NCI-H2196 (cell line): ENCODE measurements around the gene SMIM28.

Experiments
- DNase-seq: peaks from one replicate; lab custom pipeline; 2025; ENCODE audit not compliant: unreplicated experiment; lab: John Stamatoyannopoulos, UW

Gene SMIM28

GRCh38 chr6:138372711-138373463 lies 4.8 kb upstream of the SMIM28 start:
- DNase-seq = no peak

- no peak for DNase-seq
Measured at GRCh38 chr6:138374230-138374629, 3.5 kb upstream of the SMIM28 start.

GRCh38 chr6:138374815-138375214 lies 2.9 kb upstream of the SMIM28 start:
- DNase-seq = no peak

GRCh38 chr6:138377042-138377441 lies 663 bp upstream of the SMIM28 start:
- DNase-seq = no peak

- DNase-seq = no peak
Measured at GRCh38 chr6:138378463-138378862, 758 bp downstream of the SMIM28 start.

- no peak for DNase-seq
Measured at GRCh38 chr6:138382498-138383265, 5.0 kb downstream of the SMIM28 start.

- no peak for DNase-seq
Measured at GRCh38 chr6:138383776-138384175, 6.1 kb downstream of the SMIM28 start.

- DNase-seq = no peak
Measured at GRCh38 chr6:138386897-138387296, 9.2 kb downstream of the SMIM28 start.

- peak; percentile 49 for DNase-seq
Measured at GRCh38 chr6:138387577-138388368, 10.1 kb downstream of the SMIM28 start.

GRCh38 chr6:138389551-138389950 lies 11.8 kb downstream of the SMIM28 start:
- DNase-seq = no peak

GRCh38 chr6:138393871-138394783 lies 16.4 kb downstream of the SMIM28 start:
- no peak for DNase-seq

GRCh38 chr6:138396709-138397108 lies 19.0 kb downstream of the SMIM28 start:
- DNase-seq = no peak

GRCh38 chr6:138397128-138398122 lies 19.7 kb downstream of the SMIM28 start:
- DNase-seq = no peak

- DNase-seq = no peak
Measured at GRCh38 chr6:138400326-138400725, 22.6 kb downstream of the SMIM28 start.

- no peak for DNase-seq
Measured at GRCh38 chr6:138401960-138402837, 24.5 kb downstream of the SMIM28 start.

GRCh38 chr6:138402838-138403187 lies 25.1 kb downstream of the SMIM28 start:
- no peak for DNase-seq

GRCh38 chr6:138403324-138403800 lies 25.7 kb downstream of the SMIM28 start:
- no peak for DNase-seq
